Type B pancreatic cell (in vitro differentiated cells): ENCODE results near the gene MOSPD2. TPM values are rescaled to one million over a fixed set of nuclear protein-coding genes. Genes with fewer than 3 reads are reported as not detected.

Source experiments
- DNase-seq: peaks from one replicate; pipeline ENCODE4 v3.0.0; 2021; ENCODE audit warnings: mixed read lengths; ENCODE audit not compliant: unreplicated experiment; ENCODE audit errors: extremely low spot score
- H3K27ac Mint-ChIP-seq: 2 replicates; pipeline ENCODE4 v1.8.0; 2021; ENCODE audit warnings: mild to moderate bottlenecking, mixed read lengths
- H3K27me3 Mint-ChIP-seq: 2 replicates; pipeline ENCODE4 v1.8.0; 2021; ENCODE audit warnings: mixed read lengths
- H3K36me3 Mint-ChIP-seq: 2 replicates; pipeline ENCODE4 v1.8.0; 2021; ENCODE audit warnings: mixed read lengths
- H3K4me1 Mint-ChIP-seq: one replicate; pipeline ENCODE4 v1.8.0; 2021; ENCODE audit warnings: mixed read lengths; ENCODE audit not compliant: unreplicated experiment
- H3K4me3 Mint-ChIP-seq: 2 replicates; pipeline ENCODE4 v1.8.0; 2021; ENCODE audit warnings: mild to moderate bottlenecking, mixed read lengths
- H3K9me3 Mint-ChIP-seq: 2 replicates; pipeline ENCODE4 v1.8.0; 2021; ENCODE audit warnings: mixed read lengths
- total RNA-seq: library from RNA; stranded (reverse); gene quantifications from 2 replicates; pipeline ENCODE4 v1.2.1, GENCODE V29; 2021; ENCODE audit warnings: low replicate concordance
- TF ChIP-seq, protein P1 (sequence below): fragments of 200-600 bp; sonication (generic); conservative IDR thresholded peaks from 2 replicates; pipeline ENCODE4 v1.5.0; 2021; ENCODE audit warnings: antibody characterized with exemption, mild to moderate bottlenecking

The MOSPD2 gene
- total RNA-seq, 1 donor from 2014 or later: 12.1 TPM

DNA sequence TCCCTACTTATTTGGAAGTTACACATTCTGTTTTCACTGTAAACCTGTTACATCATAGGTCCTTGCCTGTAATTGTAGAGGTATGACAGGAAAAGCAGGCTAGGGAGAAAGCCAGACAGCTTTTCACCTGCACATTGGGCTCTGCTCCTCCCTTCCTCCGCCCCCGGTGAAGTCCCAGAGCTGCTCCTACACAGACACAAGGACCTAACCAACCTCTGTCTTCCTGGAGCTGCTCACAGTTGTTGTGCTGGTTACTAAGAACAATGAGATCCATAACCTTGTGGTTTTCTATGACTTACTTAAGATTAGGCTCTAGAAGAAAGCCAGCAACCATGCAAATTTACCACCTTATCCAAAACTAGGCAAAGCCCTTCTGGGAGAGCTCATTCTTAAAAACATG, 40.0 kb downstream of the MOSPD2 start:
- TF ChIP-seq, protein P1, sequence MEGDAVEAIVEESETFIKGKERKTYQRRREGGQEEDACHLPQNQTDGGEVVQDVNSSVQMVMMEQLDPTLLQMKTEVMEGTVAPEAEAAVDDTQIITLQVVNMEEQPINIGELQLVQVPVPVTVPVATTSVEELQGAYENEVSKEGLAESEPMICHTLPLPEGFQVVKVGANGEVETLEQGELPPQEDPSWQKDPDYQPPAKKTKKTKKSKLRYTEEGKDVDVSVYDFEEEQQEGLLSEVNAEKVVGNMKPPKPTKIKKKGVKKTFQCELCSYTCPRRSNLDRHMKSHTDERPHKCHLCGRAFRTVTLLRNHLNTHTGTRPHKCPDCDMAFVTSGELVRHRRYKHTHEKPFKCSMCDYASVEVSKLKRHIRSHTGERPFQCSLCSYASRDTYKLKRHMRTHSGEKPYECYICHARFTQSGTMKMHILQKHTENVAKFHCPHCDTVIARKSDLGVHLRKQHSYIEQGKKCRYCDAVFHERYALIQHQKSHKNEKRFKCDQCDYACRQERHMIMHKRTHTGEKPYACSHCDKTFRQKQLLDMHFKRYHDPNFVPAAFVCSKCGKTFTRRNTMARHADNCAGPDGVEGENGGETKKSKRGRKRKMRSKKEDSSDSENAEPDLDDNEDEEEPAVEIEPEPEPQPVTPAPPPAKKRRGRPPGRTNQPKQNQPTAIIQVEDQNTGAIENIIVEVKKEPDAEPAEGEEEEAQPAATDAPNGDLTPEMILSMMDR: no peak
- no peak overlapping the region for H3K4me3 Mint-ChIP-seq
- no peak for DNase-seq
- H3K27me3 Mint-ChIP-seq: no peaks in the 10 kb centered on the region
- peaks cover 13% of the 10 kb centered on the region for H3K36me3 Mint-ChIP-seq
- H3K27ac Mint-ChIP-seq: no peak overlapping the region
- no peaks in the 10 kb centered on the region for H3K4me1 Mint-ChIP-seq
- H3K9me3 Mint-ChIP-seq: no peaks in the 10 kb centered on the region

DNA sequence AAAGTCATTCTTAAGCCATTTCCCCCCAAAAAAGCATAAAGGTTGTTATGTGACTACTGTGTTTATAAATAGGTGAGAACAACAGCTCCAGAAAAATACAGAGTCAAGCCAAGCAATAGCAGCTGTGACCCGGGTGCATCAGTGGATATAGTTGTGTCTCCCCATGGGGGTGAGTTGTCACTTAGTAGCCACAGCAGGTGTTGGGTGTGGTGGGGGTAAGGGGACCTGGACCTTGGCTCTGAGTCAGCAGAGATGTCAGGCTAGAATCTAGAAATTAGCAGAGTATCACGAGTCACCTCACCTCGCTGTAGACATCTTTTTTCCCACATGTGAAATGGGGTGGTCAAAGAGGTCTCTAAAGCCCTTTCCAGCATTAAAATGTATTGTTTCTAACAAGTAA, 42.4 kb downstream of the MOSPD2 start:
- Mint-ChIP-seq H3K9me3 (no peaks in the 10 kb centered on the region), H3K36me3 (peaks cover 12% of the 10 kb centered on the region), H3K27ac (no peak overlapping the region), H3K4me3 (no peak overlapping the region), H3K27me3 (no peaks in the 10 kb centered on the region), H3K4me1 (no peaks in the 10 kb centered on the region)
- DNase-seq: no peak
- TF ChIP-seq, protein P1: no peak

DNA sequence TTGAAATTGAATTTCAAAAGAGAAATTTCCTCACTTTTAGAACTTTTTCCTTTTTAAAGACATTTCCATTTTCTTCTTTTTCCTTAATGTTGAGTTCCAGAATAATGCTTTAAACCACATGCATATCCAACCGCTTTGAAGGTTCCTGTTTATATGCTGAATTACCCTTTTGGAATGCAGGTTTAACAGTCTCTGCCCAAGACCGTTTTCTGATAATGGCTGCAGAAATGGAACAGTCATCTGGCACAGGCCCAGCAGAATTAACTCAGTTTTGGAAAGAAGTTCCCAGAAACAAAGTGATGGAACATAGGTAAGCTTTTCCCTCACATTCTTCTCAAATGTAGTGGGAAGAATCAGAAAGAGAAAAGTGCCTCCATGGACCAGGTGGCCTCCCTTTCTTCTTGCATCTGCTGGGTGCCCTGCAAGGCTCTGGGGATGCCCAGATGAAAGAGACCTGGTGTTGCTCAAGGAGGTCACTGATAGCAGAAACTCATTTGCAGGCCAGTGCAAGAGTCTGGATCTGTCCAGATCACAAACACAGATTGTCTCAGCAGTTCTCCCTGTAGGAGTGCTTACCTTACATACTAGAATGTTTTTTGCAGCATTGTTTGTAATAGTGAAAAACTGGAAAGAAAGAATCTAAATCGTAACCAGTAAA, 42.9 kb downstream of the MOSPD2 start:
- DNase-seq: no peak
- no peaks in the 10 kb centered on the region for H3K4me1 Mint-ChIP-seq
- H3K27ac Mint-ChIP-seq: no peak overlapping the region
- H3K27me3 Mint-ChIP-seq: no peaks in the 10 kb centered on the region
- peaks cover 10% of the 10 kb centered on the region for H3K36me3 Mint-ChIP-seq
- no peaks in the 10 kb centered on the region for H3K9me3 Mint-ChIP-seq
- TF ChIP-seq, protein P1: no peak
- H3K4me3 Mint-ChIP-seq: no peak overlapping the region

DNA sequence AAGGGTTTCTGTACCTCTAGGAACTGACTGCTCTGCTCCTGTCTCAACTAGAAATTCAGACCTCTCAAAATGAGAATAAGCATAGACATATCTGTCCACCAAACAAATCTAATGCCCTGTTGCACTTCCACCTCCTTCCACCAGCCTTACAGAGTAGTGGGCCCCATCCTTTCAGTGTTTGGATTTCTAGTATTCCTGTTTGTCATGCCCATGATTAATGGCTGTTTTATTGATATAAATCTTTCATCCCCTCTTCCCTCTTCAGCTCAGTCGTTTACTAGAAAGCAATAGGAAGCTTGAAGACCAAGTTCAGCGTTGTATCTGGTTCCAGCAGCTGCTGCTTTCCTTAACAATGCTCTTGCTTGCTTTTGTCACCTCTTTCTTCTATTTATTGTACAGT, 46.2 kb downstream of the MOSPD2 start:
- Mint-ChIP-seq H3K27ac (no peak overlapping the region), H3K27me3 (no peaks in the 10 kb centered on the region), H3K4me3 (no peak overlapping the region), H3K9me3 (no peaks in the 10 kb centered on the region), H3K4me1 (no peaks in the 10 kb centered on the region), H3K36me3 (peaks cover 4% of the 10 kb centered on the region)
- TF ChIP-seq, protein P1: no peak
- DNase-seq: no peak

DNA sequence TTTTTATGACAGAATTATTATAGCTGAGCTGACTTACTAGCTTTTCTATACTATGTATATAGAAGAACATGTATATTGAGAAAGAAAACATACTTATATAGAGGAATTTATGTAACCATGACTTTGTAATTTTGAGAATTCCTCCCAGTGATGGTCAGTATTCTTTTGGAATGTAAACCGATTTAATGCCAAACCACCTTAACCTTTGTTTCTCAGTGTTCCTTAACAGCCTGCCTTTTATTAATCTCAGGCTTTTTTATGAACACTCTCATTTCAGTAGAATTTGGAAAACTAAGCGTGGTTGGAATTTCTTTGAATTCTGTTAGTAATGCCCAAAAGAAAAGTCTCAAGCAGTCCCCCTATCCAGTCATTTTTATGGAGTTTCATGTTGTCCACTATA, 47.0 kb downstream of the MOSPD2 start:
- no peak overlapping the region for H3K27ac Mint-ChIP-seq
- no peak overlapping the region for H3K4me3 Mint-ChIP-seq
- H3K4me1 Mint-ChIP-seq: no peaks in the 10 kb centered on the region
- no peaks in the 10 kb centered on the region for H3K27me3 Mint-ChIP-seq
- no peak for DNase-seq
- no peaks in the 10 kb centered on the region for H3K9me3 Mint-ChIP-seq
- peaks cover 4% of the 10 kb centered on the region for H3K36me3 Mint-ChIP-seq
- TF ChIP-seq, protein P1: no peak
